Endodermal cell (in vitro differentiated cells): ENCODE data around the gene FLRT2. TPM values are rescaled to one million over a fixed set of nuclear protein-coding genes. Genes with fewer than 3 reads are reported as not detected.

Source experiments
- DNase-seq: peaks from one replicate; pipeline ENCODE4 v3.0.0-alpha.2; 2017
- H3K27ac ChIP-seq: 2 replicates; pipeline ENCODE4 v1.5.1; 2013; ENCODE audit warnings: mild to moderate bottlenecking, low read depth, low read length, moderate library complexity
- H3K27me3 ChIP-seq: 2 replicates; pipeline ENCODE4 v1.6.1; 2013; ENCODE audit warnings: mild to moderate bottlenecking, low read length, moderate library complexity; ENCODE audit not compliant: insufficient read depth, control insufficient read depth, poor library complexity, severe bottlenecking
- H3K36me3 ChIP-seq: 2 replicates; pipeline ENCODE4 v1.7.0; 2013; ENCODE audit warnings: mild to moderate bottlenecking, low read length, moderate library complexity; ENCODE audit not compliant: control insufficient read depth, insufficient read depth
- H3K4me1 ChIP-seq: one replicate; pipeline ENCODE4 v1.7.0; 2013; ENCODE audit warnings: low read length; ENCODE audit not compliant: control insufficient read depth, insufficient read depth
- H3K4me3 ChIP-seq: 2 replicates; pipeline ENCODE4 v1.5.1; 2013; ENCODE audit warnings: mild to moderate bottlenecking, low read length, moderate library complexity
- H3K9ac ChIP-seq: 2 replicates; pipeline ENCODE4 v1.6.1; 2013; ENCODE audit warnings: mild to moderate bottlenecking, low read length, moderate library complexity; ENCODE audit not compliant: poor library complexity, severe bottlenecking; ENCODE audit errors: extremely low read depth
- H3K9me3 ChIP-seq: 2 replicates; pipeline ENCODE4 v1.6.1; 2013; ENCODE audit warnings: mild to moderate bottlenecking, low read length, moderate library complexity; ENCODE audit not compliant: control insufficient read depth
- H3K27ac Mint-ChIP-seq: 2 replicates; pipeline ENCODE4 v1.8.0; 2020; ENCODE audit warnings: mixed read lengths
- H3K27me3 Mint-ChIP-seq: 2 replicates; pipeline ENCODE4 v1.8.0; 2021; ENCODE audit warnings: mild to moderate bottlenecking, mixed read lengths; ENCODE audit not compliant: insufficient read depth
- H3K36me3 Mint-ChIP-seq: 2 replicates; pipeline ENCODE4 v1.8.0; 2020; ENCODE audit warnings: low read depth, mixed read lengths
- H3K4me1 Mint-ChIP-seq: 2 replicates; pipeline ENCODE4 v1.8.0; 2020; ENCODE audit warnings: mixed read lengths
- H3K4me3 Mint-ChIP-seq: 2 replicates; pipeline ENCODE4 v1.8.0; 2020; ENCODE audit warnings: mild to moderate bottlenecking, moderate library complexity, mixed read lengths
- H3K9me3 Mint-ChIP-seq: 2 replicates; pipeline ENCODE4 v1.8.0; 2020; ENCODE audit warnings: mild to moderate bottlenecking, mixed read lengths
- WGBS, 2 experiments: methylation state at CpG; one replicate each; pipeline versions ENCODE4 v1.1.5 to v1.1.7; 2013; ENCODE audit warnings: missing lambda C conversion rate in 2 of 2, mixed read lengths in 1 of 2; ENCODE audit not compliant: insufficient coverage in 1 of 2, insufficient read length in 1 of 2; 5-methylcytosine and 5-hydroxymethylcytosine counted together
- total RNA-seq, 2 donors: library from RNA; stranded (reverse); fragmentation: NEBNext Ultra II Directional in 1 of 2; extraction: Animal tissue kit (Norgen Biotek cat#: 25700) in 1 of 2; gene quantifications; 2 replicates in 1 of 2; 3 replicates in 1 of 2; pipeline ENCODE4 v1.2.1, GENCODE V29; 2021
- TF ChIP-seq, protein P1 (sequence below): fragments of 200-600 bp; sonication (generic); conservative IDR thresholded peaks from 2 replicates; pipeline ENCODE4 v1.5.0; 2021; ENCODE audit warnings: antibody characterized with exemption, mild to moderate bottlenecking

The FLRT2 gene
- total RNA-seq, 2 donors from 2014 or later: 26.8 to 36.4 TPM

DNA sequence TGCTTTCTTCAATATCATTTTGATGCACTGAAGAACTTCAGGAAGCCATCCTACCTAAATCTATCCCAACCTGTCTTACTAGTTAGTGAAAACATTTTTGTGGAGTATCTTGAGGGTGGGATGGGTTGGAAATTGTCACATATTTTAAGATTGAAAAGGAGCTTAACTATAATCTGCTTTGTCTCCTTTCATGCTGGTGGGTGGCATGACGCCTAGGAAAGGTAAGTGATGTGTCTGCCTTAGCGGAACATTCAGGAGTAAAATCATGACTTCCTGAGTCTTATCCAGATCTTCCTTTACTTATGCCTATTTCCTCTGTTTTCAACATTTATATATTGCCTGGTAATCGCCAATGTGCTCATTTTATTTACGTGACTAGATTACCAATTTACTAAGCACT lies 74.1 kb downstream of the FLRT2 start:
- peaks cover 27% of the 10 kb centered on the region for H3K4me1 Mint-ChIP-seq
- peaks cover 8% of the 10 kb centered on the region for H3K9me3 ChIP-seq
- WGBS, 2 experiments: 90 to 93% methylated on average over 4 of the region's 4 CpGs
- no peak overlapping the region for H3K27ac Mint-ChIP-seq
- peaks cover 4% of the 10 kb centered on the region for H3K36me3 ChIP-seq
- peaks cover 2% of the 10 kb centered on the region for H3K36me3 Mint-ChIP-seq
- peak overlapping the region; percentile 20 for H3K4me3 ChIP-seq
- no peak overlapping the region for H3K27ac ChIP-seq
- H3K27me3 Mint-ChIP-seq: no peaks in the 10 kb centered on the region
- TF ChIP-seq, protein P1, sequence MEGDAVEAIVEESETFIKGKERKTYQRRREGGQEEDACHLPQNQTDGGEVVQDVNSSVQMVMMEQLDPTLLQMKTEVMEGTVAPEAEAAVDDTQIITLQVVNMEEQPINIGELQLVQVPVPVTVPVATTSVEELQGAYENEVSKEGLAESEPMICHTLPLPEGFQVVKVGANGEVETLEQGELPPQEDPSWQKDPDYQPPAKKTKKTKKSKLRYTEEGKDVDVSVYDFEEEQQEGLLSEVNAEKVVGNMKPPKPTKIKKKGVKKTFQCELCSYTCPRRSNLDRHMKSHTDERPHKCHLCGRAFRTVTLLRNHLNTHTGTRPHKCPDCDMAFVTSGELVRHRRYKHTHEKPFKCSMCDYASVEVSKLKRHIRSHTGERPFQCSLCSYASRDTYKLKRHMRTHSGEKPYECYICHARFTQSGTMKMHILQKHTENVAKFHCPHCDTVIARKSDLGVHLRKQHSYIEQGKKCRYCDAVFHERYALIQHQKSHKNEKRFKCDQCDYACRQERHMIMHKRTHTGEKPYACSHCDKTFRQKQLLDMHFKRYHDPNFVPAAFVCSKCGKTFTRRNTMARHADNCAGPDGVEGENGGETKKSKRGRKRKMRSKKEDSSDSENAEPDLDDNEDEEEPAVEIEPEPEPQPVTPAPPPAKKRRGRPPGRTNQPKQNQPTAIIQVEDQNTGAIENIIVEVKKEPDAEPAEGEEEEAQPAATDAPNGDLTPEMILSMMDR: no peak
- no peak overlapping the region for H3K9ac ChIP-seq
- H3K27me3 ChIP-seq: no peaks in the 10 kb centered on the region
- H3K4me1 ChIP-seq: no peaks in the 10 kb centered on the region
- no peak for DNase-seq
- H3K4me3 Mint-ChIP-seq: no peak overlapping the region
- peaks cover 2% of the 10 kb centered on the region for H3K9me3 Mint-ChIP-seq

DNA sequence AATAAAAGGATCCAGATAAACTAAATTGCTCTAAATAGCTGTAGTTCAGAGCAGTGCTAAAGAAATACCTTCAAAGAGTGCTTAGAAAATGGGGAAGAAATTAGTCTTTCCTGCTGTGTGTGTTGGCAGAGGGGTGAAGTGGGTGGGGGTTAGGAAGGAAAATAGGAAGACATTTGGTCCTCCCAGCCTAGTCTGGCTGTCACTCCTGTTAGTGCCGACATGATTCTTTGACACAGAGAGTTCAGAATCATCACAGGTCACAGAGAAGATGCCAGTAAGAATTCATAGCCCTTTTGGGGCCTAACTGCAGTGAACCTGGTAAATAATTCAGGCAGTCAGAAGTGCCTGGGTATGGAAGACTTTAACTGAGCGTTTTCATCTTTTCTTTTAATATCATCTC lies 74.8 kb downstream of the FLRT2 start:
- H3K36me3 ChIP-seq: peaks cover 6% of the 10 kb centered on the region
- peaks cover 2% of the 10 kb centered on the region for H3K9me3 Mint-ChIP-seq
- H3K4me3 Mint-ChIP-seq: no peak overlapping the region
- H3K9me3 ChIP-seq: peaks cover 8% of the 10 kb centered on the region
- WGBS, 2 experiments: 63 to 84% methylated on average over 1 to 2 of the region's 2 CpGs
- no peak for DNase-seq
- no peaks in the 10 kb centered on the region for H3K4me1 ChIP-seq
- no peaks in the 10 kb centered on the region for H3K27me3 Mint-ChIP-seq
- no peak overlapping the region for H3K27ac ChIP-seq
- H3K36me3 Mint-ChIP-seq: peaks cover 5% of the 10 kb centered on the region
- no peak overlapping the region for H3K9ac ChIP-seq
- H3K4me3 ChIP-seq: no peak overlapping the region
- H3K27me3 ChIP-seq: no peaks in the 10 kb centered on the region
- peaks cover 27% of the 10 kb centered on the region for H3K4me1 Mint-ChIP-seq
- TF ChIP-seq, protein P1: no peak
- H3K27ac Mint-ChIP-seq: no peak overlapping the region

DNA sequence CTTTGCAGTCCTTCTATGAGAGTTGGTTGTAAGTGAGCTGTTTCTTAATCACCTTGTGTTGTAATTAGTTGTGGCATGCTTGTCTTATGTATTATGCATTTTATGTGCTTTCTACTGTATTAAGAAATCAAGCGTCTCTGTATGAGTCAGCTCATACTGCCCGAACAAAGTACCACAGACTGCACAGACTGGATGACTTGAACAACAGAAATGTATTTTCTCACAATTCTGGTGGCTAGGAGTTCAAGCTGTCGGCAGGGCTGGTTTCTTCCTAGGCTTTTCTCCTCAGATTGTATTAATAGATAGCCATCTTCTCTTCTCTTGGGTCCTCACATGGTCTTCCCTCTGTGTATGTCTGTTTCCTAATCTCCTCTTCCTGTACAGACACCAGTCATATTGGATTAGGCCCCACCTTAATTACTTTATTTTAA lies 77.7 kb downstream of the FLRT2 start:
- Histone ChIP-seq H3K9ac (no peak overlapping the region), H3K27ac (no peak overlapping the region), H3K9me3 (peaks cover 8% of the 10 kb centered on the region), H3K4me1 (no peaks in the 10 kb centered on the region), H3K27me3 (no peaks in the 10 kb centered on the region), H3K4me3 (no peak overlapping the region), H3K36me3 (peaks cover 6% of the 10 kb centered on the region)
- Mint-ChIP-seq H3K4me3 (no peak overlapping the region), H3K27me3 (no peaks in the 10 kb centered on the region), H3K36me3 (peaks cover 5% of the 10 kb centered on the region), H3K4me1 (peaks cover 20% of the 10 kb centered on the region), H3K9me3 (peaks cover 2% of the 10 kb centered on the region), H3K27ac (no peak overlapping the region)
- 80 to 93% methylated on average over 1 to 3 of the region's 3 CpGs for WGBS, 2 experiments
- TF ChIP-seq, protein P1: no peak
- DNase-seq: no peak
